Activated CD8-positive, alpha-beta memory T cell treated with anti-CD3 and anti-CD28 coated beads for 36 hours (primary cell): ENCODE measurements around the gene MLKL. TPM values are rescaled to one million over a fixed set of nuclear protein-coding genes. Genes with fewer than 3 reads are reported as not detected.

Source experiments
- CTCF ChIA-PET: fragments of 350-600 bp; sonication (Branson Sonifier 250); formaldehyde crosslinking; loops from one replicate; lab custom pipeline; 2021; ENCODE audit warnings: antibody characterized with exemption; lab: Charles Lee
- POLR2A ChIA-PET: fragments of 350-600 bp; sonication (Branson Sonifier 250); formaldehyde crosslinking; loops from one replicate; lab custom pipeline; 2021; ENCODE audit warnings: antibody characterized with exemption; lab: Charles Lee
- total RNA-seq, 2 experiments: library from RNA; stranded (reverse); gene quantifications; one replicate each; pipeline ENCODE4 v1.2.3, GENCODE V29; 2021

The MLKL gene
- total RNA-seq, 2 experiments from 2014 or later: 17.5 to 18.2 TPM

- ChIA-PET CTCF (interaction anchor here (0.6 to 0.7 kb wide), 2 partner anchors 12 to 18 kb away, joined by 3 to 4 read pairs; no protein-coding TSS in a partner anchor), POLR2A (interaction anchor here (0.6 to 0.7 kb wide), 3 partner anchors 40 to 322 kb away, joined by 3 to 9 read pairs (median 4); no protein-coding TSS in a partner anchor)
Observed at GRCh38 chr16:74626741-74627416, 73.8 kb downstream of the MLKL start.

- CTCF ChIA-PET: interaction anchor here (0.7 to 1.1 kb wide), 3 partner anchors 19 to 25 kb away, joined by 3 read pairs; partner anchors contain the start of gene GLG1
- POLR2A ChIA-PET: interaction anchor here (0.6 to 0.7 kb wide), 2 partner anchors 41 to 323 kb away, joined by 3 to 4 read pairs; no protein-coding TSS in a partner anchor
Observed at GRCh38 chr16:74625500-74626350, 74.9 kb downstream of the MLKL start.

- ChIA-PET CTCF (no interaction called here), POLR2A (no interaction called here)
Observed at GRCh38 chr16:74623839-74624235, 76.8 kb downstream of the MLKL start.

- ChIA-PET CTCF (interaction anchor here (0.8 to 1.4 kb wide), 3 partner anchors 18 to 66 kb away, joined by 3 to 4 read pairs (median 3); no protein-coding TSS in a partner anchor), POLR2A (no interaction called here)
Observed at GRCh38 chr16:74623214-74623838, 77.3 kb downstream of the MLKL start.

GRCh38 chr16:74622005-74622404 is 78.7 kb downstream of the MLKL start:
- POLR2A ChIA-PET: no interaction called here
- CTCF ChIA-PET: interaction anchor here (1.4 kb wide), 1 partner anchor 48 kb away, joined by 4 read pairs; no protein-coding TSS in a partner anchor

Other genes starting within 250 kb of the MLKL start
- gene GLG1, start 93.7 kb downstream of the MLKL start, total RNA-seq: 10 to 100 TPM; 48.7 to 49.4 TPM
- 100 to 1,000 TPM; 114 to 118 TPM for gene RFWD3, start 34.0 kb downstream of the MLKL start, total RNA-seq
- not detected for gene FA2H, start 74.0 kb upstream of the MLKL start, total RNA-seq